Colonic mucosa (tissue), 4 donors: Measurements from ENCODE around the gene LMOD1. TPM values are rescaled to one million over a fixed set of nuclear protein-coding genes. Genes with fewer than 3 reads are reported as not detected.
A peak's percentile ranks its signal among the peaks of the same experiment; 100 is the strongest.

Experiments
- DNase-seq: peaks from one replicate; pipeline ENCODE4 v3.0.0-alpha.2; 2020
- H3K27ac ChIP-seq: fragments of 200-600 bp; one replicate; pipeline ENCODE4 v1.8.0; 2021
- H3K27me3 ChIP-seq: fragments of 200-600 bp; one replicate; pipeline ENCODE4 v1.8.0; 2021
- H3K36me3 ChIP-seq: fragments of 200-600 bp; one replicate; pipeline ENCODE4 v1.8.0; 2021
- H3K4me1 ChIP-seq: fragments of 200-600 bp; one replicate; pipeline ENCODE4 v1.8.0; 2021; ENCODE audit warnings: mild to moderate bottlenecking
- H3K4me3 ChIP-seq: fragments of 200-600 bp; one replicate; pipeline ENCODE4 v1.8.0; 2021
- H3K9ac ChIP-seq, 2 donors: one replicate each; pipeline ENCODE4 v1.7.0; 2013; ENCODE audit warnings: control low read depth in 2 of 2, low read depth in 2 of 2, low read length in 2 of 2
- H3K9me3 ChIP-seq: fragments of 200-600 bp; one replicate; pipeline ENCODE4 v1.8.0; 2021
- CTCF ChIP-seq: fragments of 200-600 bp; IDR thresholded peaks from one replicate; pipeline ENCODE4 v1.8.0; 2022; ENCODE audit warnings: antibody characterized with exemption, mild to moderate bottlenecking
- intact Hi-C: fragments of 100-400 bp; cut with DNase I; formaldehyde crosslinking; loops from one replicate; pipeline ENCODE4 v1.14.1; 2022
- total RNA-seq, 2 donors: library from RNA; stranded (reverse); fragmentation: NEBNext Ultra II Directional in 1 of 2; extraction: Animal tissue kit (Norgen Biotek cat#: 25700) in 1 of 2; gene quantifications; one replicate each; pipeline ENCODE4 v1.2.1, GENCODE V29; 2021
- donor health status: healthy.
- donor health status: DM: no; HTN: no; CAD: no.
- donor health status: DM: no; HTN: no; CAD: no.

Gene LMOD1
- total RNA-seq, 2 donors from 2014 or later: 7.6 to 64.5 TPM

- TF ChIP-seq CTCF: no peak
- Histone ChIP-seq H3K4me1 (no peaks in the 10 kb centered on the region), H3K27ac (no peak overlapping the region), H3K27me3 (no peaks in the 10 kb centered on the region), H3K9ac (no peak overlapping the region), H3K4me3 (no peak overlapping the region), H3K36me3 (no peaks in the 10 kb centered on the region), H3K9me3 (no peaks in the 10 kb centered on the region)
- DNase-seq: no peak
- intact Hi-C loops: no loop called here
Measured at GRCh38 chr1:201930803-201931202, 15.5 kb downstream of the LMOD1 start.

DNA sequence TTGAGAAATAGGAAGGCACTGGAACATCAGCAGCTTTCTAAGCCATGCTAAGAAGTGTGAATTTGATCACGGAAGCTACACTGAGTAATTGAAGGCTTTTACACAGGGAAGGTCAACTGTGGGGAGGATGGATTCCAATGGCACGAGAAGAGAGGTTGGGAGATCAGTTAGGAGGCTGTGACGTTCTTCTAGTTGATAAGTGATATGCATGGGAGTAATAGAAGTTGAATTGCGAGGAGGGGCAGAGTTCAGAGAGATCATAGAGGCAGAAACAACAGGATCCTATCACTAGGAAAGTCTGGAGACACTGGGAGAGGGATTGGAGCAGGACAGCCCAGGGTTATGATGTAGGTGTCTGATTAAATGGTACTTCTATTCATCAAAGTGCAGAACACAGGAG lies 16.2 kb downstream of the LMOD1 start:
- H3K27ac ChIP-seq: no peak overlapping the region
- no peaks in the 10 kb centered on the region for H3K4me1 ChIP-seq
- no peak for DNase-seq
- no peak for TF ChIP-seq CTCF
- no peaks in the 10 kb centered on the region for H3K9me3 ChIP-seq
- intact Hi-C loops: no loop called here
- no peaks in the 10 kb centered on the region for H3K27me3 ChIP-seq
- H3K4me3 ChIP-seq: no peak overlapping the region
- no peaks in the 10 kb centered on the region for H3K36me3 ChIP-seq
- H3K9ac ChIP-seq: no peak overlapping the region

DNA sequence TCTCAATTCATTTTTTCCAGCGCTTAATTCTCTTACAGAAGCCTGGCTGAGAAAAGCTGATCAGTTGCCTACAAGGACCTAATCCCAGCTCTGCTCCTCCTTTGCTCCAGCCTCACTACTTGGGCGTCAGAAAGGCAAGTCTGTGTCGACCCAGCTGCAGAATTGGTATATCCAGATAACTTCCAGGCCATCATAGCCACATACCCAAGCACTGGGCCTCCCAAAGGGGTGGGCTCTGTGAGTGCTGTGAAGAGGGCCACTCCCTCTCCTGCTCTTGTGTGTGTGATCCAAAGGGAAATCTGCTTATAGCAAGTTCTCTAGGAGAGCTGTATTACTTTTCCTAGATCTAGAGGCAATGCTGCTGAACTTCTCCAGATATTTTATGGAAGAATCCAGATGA lies 18.1 kb downstream of the LMOD1 start:
- H3K9ac ChIP-seq: no peak overlapping the region
- no peaks in the 10 kb centered on the region for H3K36me3 ChIP-seq
- no peaks in the 10 kb centered on the region for H3K9me3 ChIP-seq
- H3K27ac ChIP-seq: no peak overlapping the region
- no peaks in the 10 kb centered on the region for H3K27me3 ChIP-seq
- H3K4me3 ChIP-seq: no peak overlapping the region
- DNase-seq: no peak
- TF ChIP-seq CTCF: no peak
- intact Hi-C loops: no loop called here
- H3K4me1 ChIP-seq: no peaks in the 10 kb centered on the region

DNA sequence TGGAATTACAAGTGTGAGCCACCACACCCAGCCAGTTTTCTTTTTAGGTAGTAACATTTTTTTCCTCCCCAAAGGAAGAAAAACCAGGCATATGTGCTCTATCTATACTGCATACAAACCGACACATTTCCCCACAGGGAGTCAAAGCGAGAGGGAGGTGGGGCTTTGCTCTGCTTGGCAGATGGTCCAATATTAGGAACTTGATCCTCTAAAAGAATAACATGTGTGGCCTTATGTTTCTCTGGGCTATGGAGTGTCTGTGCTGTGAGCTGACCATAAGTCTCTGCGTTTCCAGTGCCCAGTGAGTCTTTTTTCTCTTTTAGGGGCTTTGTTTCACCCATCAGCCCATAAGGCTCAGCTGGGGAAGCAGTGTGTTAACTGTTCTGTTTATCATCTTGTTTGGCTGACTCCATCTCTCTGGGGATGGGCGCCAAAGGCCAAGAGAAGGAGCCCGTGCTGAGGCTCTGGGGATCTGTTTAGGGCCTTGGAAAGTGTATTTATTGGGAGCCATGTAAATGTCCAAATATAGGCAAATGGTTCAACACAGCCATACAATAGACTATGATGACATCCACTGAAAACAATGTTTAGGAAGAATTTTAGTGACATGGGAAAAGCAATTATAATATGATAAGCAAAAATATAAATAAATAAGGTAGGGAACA lies 20.2 kb downstream of the LMOD1 start:
- TF ChIP-seq CTCF: no peak
- H3K27ac ChIP-seq: peak overlapping the region; percentile 17
- intact Hi-C loops: no loop called here
- H3K4me3 ChIP-seq: no peak overlapping the region
- H3K36me3 ChIP-seq: no peaks in the 10 kb centered on the region
- H3K9me3 ChIP-seq: no peaks in the 10 kb centered on the region
- DNase-seq: no peak
- no peak overlapping the region for H3K9ac ChIP-seq
- H3K4me1 ChIP-seq: no peaks in the 10 kb centered on the region
- no peaks in the 10 kb centered on the region for H3K27me3 ChIP-seq

GRCh38 chr1:201925301-201925567 lies 21.1 kb downstream of the LMOD1 start:
- no peak overlapping the region for H3K4me3 ChIP-seq
- no peaks in the 10 kb centered on the region for H3K36me3 ChIP-seq
- DNase-seq: no peak
- intact Hi-C loops: no loop called here
- no peaks in the 10 kb centered on the region for H3K4me1 ChIP-seq
- H3K27me3 ChIP-seq: no peaks in the 10 kb centered on the region
- no peaks in the 10 kb centered on the region for H3K9me3 ChIP-seq
- no peak for TF ChIP-seq CTCF
- H3K27ac ChIP-seq: no peak overlapping the region
- no peak overlapping the region for H3K9ac ChIP-seq
